Uterus (tissue), 2 donors: Measurements from ENCODE around the gene STARD5.

ENCODE experiments used
- POLR2A ChIP-seq, 2 donors: fragments of 450-650 bp; IDR thresholded peaks; one replicate each; pipeline ENCODE4 v1.6.1; 2016; ENCODE audit warnings: antibody characterized with exemption in 2 of 2, mild to moderate bottlenecking in 1 of 2, moderate library complexity in 1 of 2
- TF ChIP-seq, protein P1 (sequence below), 4 experiments: fragments of 200-600 bp in 2 of 4; fragments of 450-650 bp in 2 of 4; sonication (generic) in 2 of 4; IDR thresholded peaks; one replicate each; pipeline ENCODE4 v1.5.1; 2016 to 2019; ENCODE audit warnings: antibody characterized with exemption in 4 of 4, mild to moderate bottlenecking in 2 of 4, moderate library complexity in 1 of 4

DNA sequence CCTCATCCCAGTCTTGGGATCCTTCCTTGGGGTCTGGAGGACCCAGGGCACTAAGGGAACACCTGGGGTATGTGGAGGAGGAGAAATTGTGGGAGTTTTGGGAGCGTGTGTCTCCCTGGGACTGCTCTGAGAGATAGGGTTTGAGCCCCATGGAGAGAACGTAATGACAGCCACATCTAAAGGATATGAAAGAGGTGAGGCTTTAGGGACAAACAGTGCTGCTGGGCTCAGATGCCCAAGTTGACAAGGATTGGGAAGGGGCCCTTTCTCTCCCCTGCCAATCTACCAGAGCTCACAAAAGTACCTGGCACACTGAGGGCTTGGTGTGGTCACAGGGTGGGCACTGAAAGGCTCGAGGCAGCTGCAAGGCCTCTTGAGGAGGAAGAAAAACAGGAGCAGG lies 13.3 kb upstream of the STARD5 start:
- TF ChIP-seq, protein P1, sequence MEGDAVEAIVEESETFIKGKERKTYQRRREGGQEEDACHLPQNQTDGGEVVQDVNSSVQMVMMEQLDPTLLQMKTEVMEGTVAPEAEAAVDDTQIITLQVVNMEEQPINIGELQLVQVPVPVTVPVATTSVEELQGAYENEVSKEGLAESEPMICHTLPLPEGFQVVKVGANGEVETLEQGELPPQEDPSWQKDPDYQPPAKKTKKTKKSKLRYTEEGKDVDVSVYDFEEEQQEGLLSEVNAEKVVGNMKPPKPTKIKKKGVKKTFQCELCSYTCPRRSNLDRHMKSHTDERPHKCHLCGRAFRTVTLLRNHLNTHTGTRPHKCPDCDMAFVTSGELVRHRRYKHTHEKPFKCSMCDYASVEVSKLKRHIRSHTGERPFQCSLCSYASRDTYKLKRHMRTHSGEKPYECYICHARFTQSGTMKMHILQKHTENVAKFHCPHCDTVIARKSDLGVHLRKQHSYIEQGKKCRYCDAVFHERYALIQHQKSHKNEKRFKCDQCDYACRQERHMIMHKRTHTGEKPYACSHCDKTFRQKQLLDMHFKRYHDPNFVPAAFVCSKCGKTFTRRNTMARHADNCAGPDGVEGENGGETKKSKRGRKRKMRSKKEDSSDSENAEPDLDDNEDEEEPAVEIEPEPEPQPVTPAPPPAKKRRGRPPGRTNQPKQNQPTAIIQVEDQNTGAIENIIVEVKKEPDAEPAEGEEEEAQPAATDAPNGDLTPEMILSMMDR (IDR thresholded peaks at IDR 0.05) = no peak
- TF ChIP-seq POLR2A (IDR thresholded peaks at IDR 0.05) = no peak
